GM23338 (cell line): ENCODE data around the gene SEC61A1. TPM values are rescaled to one million over a fixed set of nuclear protein-coding genes. Genes with fewer than 3 reads are reported as not detected.

Experiments used
- ATAC-seq: fragments of 200-7000 bp; cut with Tn5 transposase; 3 replicates; pipeline ENCODE4 v1.9.1; 2020
- DNase-seq: peaks from one replicate; pipeline ENCODE4 v3.0.0-alpha.2; 2015; ENCODE audit warnings: low spot score
- H2AFZ ChIP-seq: fragments of 200-600 bp; sonication (generic); 2 replicates; pipeline ENCODE4 v1.8.0; 2016; ENCODE audit warnings: antibody characterized with exemption, mild to moderate bottlenecking, moderate library complexity
- H3F3A ChIP-seq: fragments of 200-600 bp; sonication (generic); replicated peaks from 2 replicates; pipeline ENCODE4 v1.8.0; 2017; ENCODE audit warnings: antibody characterized with exemption, mixed run types, low read depth
- H3K27ac ChIP-seq: fragments of 200-600 bp; sonication (generic); 2 replicates; pipeline ENCODE4 v1.6.1; 2016; ENCODE audit warnings: low read depth
- H3K27me3 ChIP-seq: fragments of 200-600 bp; sonication (generic); 2 replicates; pipeline ENCODE4 v1.8.0; 2016; ENCODE audit warnings: mild to moderate bottlenecking, mixed run types, moderate library complexity; ENCODE audit not compliant: insufficient read depth
- H3K36me3 ChIP-seq: fragments of 200-600 bp; sonication (generic); 2 replicates; pipeline ENCODE4 v1.8.0; 2016; ENCODE audit warnings: mild to moderate bottlenecking; ENCODE audit not compliant: insufficient read depth
- H3K4me1 ChIP-seq: fragments of 200-600 bp; sonication (generic); 2 replicates; pipeline ENCODE4 v1.8.0; 2016; ENCODE audit warnings: mild to moderate bottlenecking, moderate library complexity; ENCODE audit not compliant: insufficient read depth
- H3K4me2 ChIP-seq: fragments of 200-600 bp; sonication (generic); 2 replicates; pipeline ENCODE4 v1.7.1; 2017; ENCODE audit warnings: mixed run types
- H3K4me3 ChIP-seq: fragments of 200-600 bp; sonication (generic); 2 replicates; pipeline ENCODE4 v1.6.1; 2016; ENCODE audit warnings: mixed run types
- H3K79me2 ChIP-seq: fragments of 200-600 bp; sonication (generic); replicated peaks from 2 replicates; pipeline ENCODE4 v1.8.0; 2017; ENCODE audit warnings: mild to moderate bottlenecking; ENCODE audit not compliant: insufficient read depth
- H3K9me2 ChIP-seq: fragments of 200-600 bp; sonication (generic); 2 replicates; pipeline ENCODE4 v1.8.0; 2017; ENCODE audit not compliant: insufficient read depth
- H4K20me1 ChIP-seq: fragments of 200-600 bp; sonication (generic); replicated peaks from 2 replicates; pipeline ENCODE4 v1.8.0; 2017; ENCODE audit warnings: mild to moderate bottlenecking; ENCODE audit not compliant: insufficient read depth
- H3K27ac Mint-ChIP-seq: 2 replicates; pipeline ENCODE4 v1.8.0; 2020; ENCODE audit warnings: inconsistent platforms, mild to moderate bottlenecking, moderate library complexity, mixed read lengths
- H3K27me3 Mint-ChIP-seq: 3 replicates; pipeline ENCODE4 v1.8.0; 2022; ENCODE audit warnings: low read depth, mild to moderate bottlenecking, moderate library complexity, mixed read lengths, inconsistent platforms; ENCODE audit not compliant: insufficient read depth, poor library complexity
- H3K36me3 Mint-ChIP-seq: 3 replicates; pipeline ENCODE4 v1.8.0; 2021; ENCODE audit warnings: low read depth, mild to moderate bottlenecking, inconsistent platforms, moderate library complexity, mixed read lengths
- H3K4me1 Mint-ChIP-seq: 3 replicates; pipeline ENCODE4 v1.8.0; 2020; ENCODE audit warnings: mild to moderate bottlenecking, inconsistent platforms, mixed read lengths
- H3K4me3 Mint-ChIP-seq: 3 replicates; pipeline ENCODE4 v1.8.0; 2021; ENCODE audit warnings: moderate library complexity, mild to moderate bottlenecking, inconsistent platforms, mixed read lengths
- H3K9me3 Mint-ChIP-seq: 3 replicates; pipeline ENCODE4 v1.8.0; 2020; ENCODE audit warnings: moderate library complexity, mild to moderate bottlenecking, inconsistent platforms, mixed read lengths
- CREB1 ChIP-seq: fragments of 250-450 bp; sonication (Bioruptor Pico); IDR thresholded peaks from 2 replicates; pipeline ENCODE4 v1.5.0; 2020; ENCODE audit warnings: low read depth, mild to moderate bottlenecking, moderate library complexity
- EZH2phosphoT487 ChIP-seq: fragments of 200-600 bp; sonication (generic); IDR thresholded peaks from one replicate; pipeline ENCODE4 v1.8.1; 2018; ENCODE audit warnings: antibody characterized with exemption; ENCODE audit not compliant: unreplicated experiment
- JUNB ChIP-seq: IDR thresholded peaks from one replicate; pipeline ENCODE4 v1.6.1; 2016; ENCODE audit warnings: antibody characterized with exemption; ENCODE audit not compliant: unreplicated experiment
- POLR2AphosphoS5 ChIP-seq: IDR thresholded peaks from 2 replicates; pipeline ENCODE4 v1.6.1; 2016; ENCODE audit warnings: antibody characterized with exemption, low read depth
- STAT1 ChIP-seq: IDR thresholded peaks from one replicate; pipeline ENCODE4 v1.6.1; 2016; ENCODE audit warnings: antibody characterized with exemption; ENCODE audit not compliant: unreplicated experiment
- ZNF114 ChIP-seq: fragments of 250-450 bp; sonication (Bioruptor Pico); IDR thresholded peaks from 2 replicates; pipeline ENCODE4 v1.5.0; 2020; ENCODE audit warnings: mild to moderate bottlenecking, moderate library complexity
- ZNF331 ChIP-seq: fragments of 250-450 bp; sonication (Bioruptor Pico); IDR thresholded peaks from 2 replicates; pipeline ENCODE4 v1.5.0; 2020; ENCODE audit warnings: low read depth, mild to moderate bottlenecking, moderate library complexity
- polyA plus RNA-seq: library from polyadenylated mRNA; unstranded; fragments of >200 nt; fragmentation: Nextera tagmentation; extraction: Ambion mirVana; gene quantifications from 2 replicates; pipeline ENCODE4 v1.2.1, GENCODE V29; 2016
- total RNA-seq: library from RNA; depleted of rRNA; stranded (reverse); fragments of >200 nt; shearing (Covaris generic); gene quantifications from 2 replicates; pipeline ENCODE4 v1.2.3, GENCODE V29; 2014
- TF ChIP-seq, protein P1 (sequence below): IDR thresholded peaks from 2 replicates; pipeline ENCODE4 v1.6.1; 2016; ENCODE audit warnings: antibody characterized with exemption
- TF ChIP-seq, protein P2 (sequence below): fragments of 250-450 bp; sonication (Bioruptor Pico); IDR thresholded peaks from 2 replicates; pipeline ENCODE4 v1.5.0; 2020; ENCODE audit warnings: mild to moderate bottlenecking, moderate library complexity
- TF ChIP-seq, protein P3 (sequence below), 2 experiments: fragments of 200-600 bp in 1 of 2; sonication (generic) in 1 of 2; conservative IDR thresholded peaks; 2 replicates each; pipeline versions ENCODE4 v1.5.1 to v1.6.1; 2016 to 2017; ENCODE audit warnings: antibody characterized with exemption in 2 of 2, low read depth in 2 of 2, mild to moderate bottlenecking in 2 of 2, moderate library complexity in 1 of 2

SEC61A1 gene
- total and polyA plus RNA-seq, 2 experiments from 2014 or later = 44.8 to 184 TPM

GRCh38 chr3:128051459-128051836, 789 bp upstream of the SEC61A1 start:
- peaks cover 32% of the 10 kb centered on the region for H3K79me2 ChIP-seq
- Mint-ChIP-seq H3K4me3 (peak overlapping the region; percentile 86), H3K4me1 (peaks cover 20% of the 10 kb centered on the region), H3K27ac (peak overlapping the region; percentile 82), H3K9me3 (no peaks in the 10 kb centered on the region), H3K36me3 (peaks cover 33% of the 10 kb centered on the region), H3K27me3 (peaks cover 8% of the 10 kb centered on the region)
- H3K4me3 ChIP-seq = peak overlapping the region; percentile 99
- TF ChIP-seq, protein P1, sequence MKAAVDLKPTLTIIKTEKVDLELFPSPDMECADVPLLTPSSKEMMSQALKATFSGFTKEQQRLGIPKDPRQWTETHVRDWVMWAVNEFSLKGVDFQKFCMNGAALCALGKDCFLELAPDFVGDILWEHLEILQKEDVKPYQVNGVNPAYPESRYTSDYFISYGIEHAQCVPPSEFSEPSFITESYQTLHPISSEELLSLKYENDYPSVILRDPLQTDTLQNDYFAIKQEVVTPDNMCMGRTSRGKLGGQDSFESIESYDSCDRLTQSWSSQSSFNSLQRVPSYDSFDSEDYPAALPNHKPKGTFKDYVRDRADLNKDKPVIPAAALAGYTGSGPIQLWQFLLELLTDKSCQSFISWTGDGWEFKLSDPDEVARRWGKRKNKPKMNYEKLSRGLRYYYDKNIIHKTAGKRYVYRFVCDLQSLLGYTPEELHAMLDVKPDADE = no peak
- no peak for TF ChIP-seq EZH2phosphoT487
- no peak for TF ChIP-seq ZNF331
- no peak for TF ChIP-seq STAT1
- no peak for TF ChIP-seq ZNF114 (CRISPR knock-in tag)
- no peak for TF ChIP-seq CREB1 (CRISPR knock-in tag)
- ATAC-seq (peak; percentile 45), DNase-seq (peak; percentile 48)
- peaks cover 26% of the 10 kb centered on the region for H3K36me3 ChIP-seq
- H3K4me1 ChIP-seq = peaks cover 15% of the 10 kb centered on the region
- H3K27me3 ChIP-seq = 0 out of 2 replicates have a peak, but pooled peaks cover 6% of the 10 kb centered on the region
- no peaks in the 10 kb centered on the region for H3K9me2 ChIP-seq
- peaks cover 16% of the 10 kb centered on the region for H4K20me1 ChIP-seq
- H3F3A ChIP-seq = no peaks in the 10 kb centered on the region
- H2AFZ ChIP-seq = peak overlapping the region; percentile 100
- peak overlapping the region; percentile 96 for H3K4me2 ChIP-seq
- H3K27ac ChIP-seq = no peak overlapping the region

- Histone ChIP-seq H3K27ac (peak overlapping the region; percentile 52; the same call in 1 of the 2 replicates), H3K79me2 (peaks cover 36% of the 10 kb centered on the region), H3K4me3 (peak overlapping the region; percentile 99), H3K4me1 (peaks cover 15% of the 10 kb centered on the region), H3K27me3 (0 out of 2 replicates have a peak, but pooled peaks cover 3% of the 10 kb centered on the region), H3K36me3 (peaks cover 36% of the 10 kb centered on the region), H3K4me2 (peak overlapping the region; percentile 88), H2AFZ (peak overlapping the region; percentile 78), H3K9me2 (no peaks in the 10 kb centered on the region), H4K20me1 (peaks cover 16% of the 10 kb centered on the region), H3F3A (no peaks in the 10 kb centered on the region)
- H3K36me3 Mint-ChIP-seq = peaks cover 44% of the 10 kb centered on the region
- ATAC-seq = no peak
- peak overlapping the region; percentile 87 for H3K4me3 Mint-ChIP-seq
- H3K27me3 Mint-ChIP-seq = peaks cover 5% of the 10 kb centered on the region
- peak overlapping the region; percentile 78 for H3K27ac Mint-ChIP-seq
- no peaks in the 10 kb centered on the region for H3K9me3 Mint-ChIP-seq
- no peak for DNase-seq
- peaks cover 20% of the 10 kb centered on the region for H3K4me1 Mint-ChIP-seq
- TF ChIP-seq STAT1 = no peak
- TF ChIP-seq, protein P2, sequence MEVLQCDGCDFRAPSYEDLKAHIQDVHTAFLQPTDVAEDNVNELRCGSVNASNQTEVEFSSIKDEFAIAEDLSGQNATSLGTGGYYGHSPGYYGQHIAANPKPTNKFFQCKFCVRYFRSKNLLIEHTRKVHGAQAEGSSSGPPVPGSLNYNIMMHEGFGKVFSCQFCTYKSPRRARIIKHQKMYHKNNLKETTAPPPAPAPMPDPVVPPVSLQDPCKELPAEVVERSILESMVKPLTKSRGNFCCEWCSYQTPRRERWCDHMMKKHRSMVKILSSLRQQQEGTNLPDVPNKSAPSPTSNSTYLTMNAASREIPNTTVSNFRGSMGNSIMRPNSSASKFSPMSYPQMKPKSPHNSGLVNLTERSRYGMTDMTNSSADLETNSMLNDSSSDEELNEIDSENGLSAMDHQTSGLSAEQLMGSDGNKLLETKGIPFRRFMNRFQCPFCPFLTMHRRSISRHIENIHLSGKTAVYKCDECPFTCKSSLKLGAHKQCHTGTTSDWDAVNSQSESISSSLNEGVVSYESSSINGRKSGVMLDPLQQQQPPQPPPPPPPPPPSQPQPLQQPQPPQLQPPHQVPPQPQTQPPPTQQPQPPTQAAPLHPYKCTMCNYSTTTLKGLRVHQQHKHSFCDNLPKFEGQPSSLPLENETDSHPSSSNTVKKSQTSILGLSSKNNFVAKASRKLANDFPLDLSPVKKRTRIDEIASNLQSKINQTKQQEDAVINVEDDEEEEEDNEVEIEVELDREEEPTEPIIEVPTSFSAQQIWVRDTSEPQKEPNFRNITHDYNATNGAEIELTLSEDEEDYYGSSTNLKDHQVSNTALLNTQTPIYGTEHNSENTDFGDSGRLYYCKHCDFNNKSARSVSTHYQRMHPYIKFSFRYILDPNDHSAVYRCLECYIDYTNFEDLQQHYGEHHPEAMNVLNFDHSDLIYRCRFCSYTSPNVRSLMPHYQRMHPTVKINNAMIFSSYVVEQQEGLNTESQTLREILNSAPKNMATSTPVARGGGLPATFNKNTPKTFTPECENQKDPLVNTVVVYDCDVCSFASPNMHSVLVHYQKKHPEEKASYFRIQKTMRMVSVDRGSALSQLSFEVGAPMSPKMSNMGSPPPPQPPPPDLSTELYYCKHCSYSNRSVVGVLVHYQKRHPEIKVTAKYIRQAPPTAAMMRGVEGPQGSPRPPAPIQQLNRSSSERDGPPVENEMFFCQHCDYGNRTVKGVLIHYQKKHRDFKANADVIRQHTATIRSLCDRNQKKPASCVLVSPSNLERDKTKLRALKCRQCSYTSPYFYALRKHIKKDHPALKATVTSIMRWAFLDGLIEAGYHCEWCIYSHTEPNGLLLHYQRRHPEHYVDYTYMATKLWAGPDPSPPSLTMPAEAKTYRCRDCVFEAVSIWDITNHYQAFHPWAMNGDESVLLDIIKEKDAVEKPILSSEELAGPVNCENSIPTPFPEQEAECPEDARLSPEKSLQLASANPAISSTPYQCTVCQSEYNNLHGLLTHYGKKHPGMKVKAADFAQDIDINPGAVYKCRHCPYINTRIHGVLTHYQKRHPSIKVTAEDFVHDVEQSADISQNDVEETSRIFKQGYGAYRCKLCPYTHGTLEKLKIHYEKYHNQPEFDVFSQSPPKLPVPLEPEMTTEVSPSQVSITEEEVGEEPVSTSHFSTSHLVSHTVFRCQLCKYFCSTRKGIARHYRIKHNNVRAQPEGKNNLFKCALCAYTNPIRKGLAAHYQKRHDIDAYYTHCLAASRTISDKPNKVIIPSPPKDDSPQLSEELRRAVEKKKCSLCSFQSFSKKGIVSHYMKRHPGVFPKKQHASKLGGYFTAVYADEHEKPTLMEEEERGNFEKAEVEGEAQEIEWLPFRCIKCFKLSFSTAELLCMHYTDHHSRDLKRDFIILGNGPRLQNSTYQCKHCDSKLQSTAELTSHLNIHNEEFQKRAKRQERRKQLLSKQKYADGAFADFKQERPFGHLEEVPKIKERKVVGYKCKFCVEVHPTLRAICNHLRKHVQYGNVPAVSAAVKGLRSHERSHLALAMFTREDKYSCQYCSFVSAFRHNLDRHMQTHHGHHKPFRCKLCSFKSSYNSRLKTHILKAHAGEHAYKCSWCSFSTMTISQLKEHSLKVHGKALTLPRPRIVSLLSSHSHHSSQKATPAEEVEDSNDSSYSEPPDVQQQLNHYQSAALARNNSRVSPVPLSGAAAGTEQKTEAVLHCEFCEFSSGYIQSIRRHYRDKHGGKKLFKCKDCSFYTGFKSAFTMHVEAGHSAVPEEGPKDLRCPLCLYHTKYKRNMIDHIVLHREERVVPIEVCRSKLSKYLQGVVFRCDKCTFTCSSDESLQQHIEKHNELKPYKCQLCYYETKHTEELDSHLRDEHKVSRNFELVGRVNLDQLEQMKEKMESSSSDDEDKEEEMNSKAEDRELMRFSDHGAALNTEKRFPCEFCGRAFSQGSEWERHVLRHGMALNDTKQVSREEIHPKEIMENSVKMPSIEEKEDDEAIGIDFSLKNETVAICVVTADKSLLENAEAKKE (CRISPR knock-in tag) = no peak
- TF ChIP-seq POLR2AphosphoS5 = no peak
- no peak for TF ChIP-seq JUNB
- no peak for TF ChIP-seq EZH2phosphoT487
- TF ChIP-seq, protein P3, sequence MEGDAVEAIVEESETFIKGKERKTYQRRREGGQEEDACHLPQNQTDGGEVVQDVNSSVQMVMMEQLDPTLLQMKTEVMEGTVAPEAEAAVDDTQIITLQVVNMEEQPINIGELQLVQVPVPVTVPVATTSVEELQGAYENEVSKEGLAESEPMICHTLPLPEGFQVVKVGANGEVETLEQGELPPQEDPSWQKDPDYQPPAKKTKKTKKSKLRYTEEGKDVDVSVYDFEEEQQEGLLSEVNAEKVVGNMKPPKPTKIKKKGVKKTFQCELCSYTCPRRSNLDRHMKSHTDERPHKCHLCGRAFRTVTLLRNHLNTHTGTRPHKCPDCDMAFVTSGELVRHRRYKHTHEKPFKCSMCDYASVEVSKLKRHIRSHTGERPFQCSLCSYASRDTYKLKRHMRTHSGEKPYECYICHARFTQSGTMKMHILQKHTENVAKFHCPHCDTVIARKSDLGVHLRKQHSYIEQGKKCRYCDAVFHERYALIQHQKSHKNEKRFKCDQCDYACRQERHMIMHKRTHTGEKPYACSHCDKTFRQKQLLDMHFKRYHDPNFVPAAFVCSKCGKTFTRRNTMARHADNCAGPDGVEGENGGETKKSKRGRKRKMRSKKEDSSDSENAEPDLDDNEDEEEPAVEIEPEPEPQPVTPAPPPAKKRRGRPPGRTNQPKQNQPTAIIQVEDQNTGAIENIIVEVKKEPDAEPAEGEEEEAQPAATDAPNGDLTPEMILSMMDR (conservative IDR thresholded peaks at IDR 0.05; ENCODE audit: low read depth in 2 of 2) = no peak
- TF ChIP-seq, protein P1 = no peak
- TF ChIP-seq ZNF331 = no peak
- no peak for TF ChIP-seq CREB1 (CRISPR knock-in tag)
Observed at GRCh38 chr3:128052595-128053351, 536 bp downstream of the SEC61A1 start.
